Large intestine (tissue), 3 donors: Measurements from ENCODE around the gene PCNX2. TPM values are rescaled to one million over a fixed set of nuclear protein-coding genes. Genes with fewer than 3 reads are reported as not detected.

ENCODE experiments used
- DNase-seq, 2 donors: peaks; one replicate each; pipeline versions ENCODE4 v3.0.0 to v3.0.0-alpha.2; 2013
- H3K27ac ChIP-seq: one replicate; pipeline ENCODE4 v1.5.1; 2013; ENCODE audit warnings: low read length
- H3K27me3 ChIP-seq: 2 replicates; pipeline ENCODE4 v1.6.1; 2013; ENCODE audit warnings: low read length; ENCODE audit not compliant: control insufficient read depth, insufficient read depth
- H3K36me3 ChIP-seq: 2 replicates; pipeline ENCODE4 v1.6.1; 2013; ENCODE audit warnings: low read length; ENCODE audit not compliant: control insufficient read depth, insufficient read depth
- H3K4me1 ChIP-seq: one replicate; pipeline ENCODE4 v1.6.1; 2013; ENCODE audit warnings: low read length; ENCODE audit not compliant: control insufficient read depth, insufficient read depth
- H3K4me3 ChIP-seq: one replicate; pipeline ENCODE4 v1.5.1; 2013; ENCODE audit warnings: low read length
- H3K9me3 ChIP-seq: one replicate; pipeline ENCODE4 v1.6.1; 2013; ENCODE audit warnings: mild to moderate bottlenecking, low read depth, low read length, moderate library complexity; ENCODE audit not compliant: control insufficient read depth
- WGBS: methylation state at CpG from one replicate; pipeline ENCODE4 v1.1.5; 2013; ENCODE audit warnings: low lambda C conversion rate; ENCODE audit not compliant: insufficient coverage; 5-methylcytosine and 5-hydroxymethylcytosine counted together
- polyA plus RNA-seq: library from polyadenylated mRNA; unstranded; fragments of 120-200 nt; gene quantifications from one replicate; pipeline ENCODE4 v1.2.1, GENCODE V29; 2013

PCNX2 gene
- polyA plus RNA-seq, 1 donor, result 6.9 TPM

DNA sequence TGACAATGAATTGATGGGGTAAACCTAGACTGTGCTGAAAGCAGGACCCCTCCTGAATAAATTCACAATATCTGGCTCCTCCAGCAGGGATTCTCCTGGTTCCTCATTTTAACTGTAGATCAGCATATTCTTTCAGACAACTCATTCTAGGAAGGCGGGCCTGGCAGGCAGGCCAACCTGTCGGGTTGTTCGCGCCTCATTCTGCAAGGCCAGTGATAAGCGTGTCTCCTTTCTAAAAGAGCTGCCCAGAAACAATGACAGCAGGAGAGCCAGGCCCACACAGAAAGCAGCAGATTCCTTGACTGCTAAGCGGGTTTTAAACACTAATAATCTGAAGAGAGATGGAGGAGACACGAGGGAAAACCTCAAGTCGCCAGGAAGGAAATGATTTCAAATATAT, 275.1 kb downstream of the PCNX2 start:
- WGBS, result no CpG with 5 or more reads among the region's 8 CpGs
- H3K36me3 ChIP-seq, result no peaks in the 10 kb centered on the region
- H3K27ac ChIP-seq, result no peak overlapping the region
- no peaks in the 10 kb centered on the region for H3K27me3 ChIP-seq
- no peak overlapping the region for H3K4me3 ChIP-seq
- no peaks in the 10 kb centered on the region for H3K9me3 ChIP-seq
- peaks cover 5% of the 10 kb centered on the region for H3K4me1 ChIP-seq
- DNase-seq, result peak; percentile 18 to 21

DNA sequence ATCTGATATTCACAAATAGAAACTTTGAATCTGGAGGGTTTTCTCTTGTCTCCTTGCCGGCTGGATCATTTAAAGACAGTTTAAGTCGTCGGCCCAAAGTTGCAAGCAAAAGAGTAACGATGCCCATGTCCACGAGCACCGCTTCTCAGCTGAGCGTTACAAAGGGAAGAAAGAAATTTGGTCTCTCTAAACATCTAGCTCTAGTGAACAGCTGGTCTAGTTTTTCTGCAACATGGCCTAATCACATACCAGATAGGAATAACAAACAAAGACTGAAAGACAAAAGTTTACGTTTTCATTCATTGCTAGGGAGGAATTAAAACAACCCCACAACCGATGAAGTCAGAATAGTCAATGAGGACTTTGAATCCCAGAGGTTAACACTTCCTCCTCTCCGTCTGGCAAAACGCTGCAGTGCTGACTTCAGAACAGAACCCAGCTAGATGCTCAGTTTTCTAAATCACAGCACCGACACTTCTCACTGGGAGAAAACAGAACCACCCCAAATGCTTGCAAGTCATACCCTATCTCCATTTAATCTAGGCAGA, 275.7 kb downstream of the PCNX2 start:
- Histone ChIP-seq H3K36me3 (no peaks in the 10 kb centered on the region), H3K27ac (no peak overlapping the region), H3K4me3 (no peak overlapping the region), H3K9me3 (no peaks in the 10 kb centered on the region), H3K4me1 (peaks cover 5% of the 10 kb centered on the region), H3K27me3 (no peaks in the 10 kb centered on the region)
- DNase-seq, result peak in 1 of 2 donors; percentile 51
- WGBS, result 89% methylated on average over 5 of the region's 12 CpGs

DNA sequence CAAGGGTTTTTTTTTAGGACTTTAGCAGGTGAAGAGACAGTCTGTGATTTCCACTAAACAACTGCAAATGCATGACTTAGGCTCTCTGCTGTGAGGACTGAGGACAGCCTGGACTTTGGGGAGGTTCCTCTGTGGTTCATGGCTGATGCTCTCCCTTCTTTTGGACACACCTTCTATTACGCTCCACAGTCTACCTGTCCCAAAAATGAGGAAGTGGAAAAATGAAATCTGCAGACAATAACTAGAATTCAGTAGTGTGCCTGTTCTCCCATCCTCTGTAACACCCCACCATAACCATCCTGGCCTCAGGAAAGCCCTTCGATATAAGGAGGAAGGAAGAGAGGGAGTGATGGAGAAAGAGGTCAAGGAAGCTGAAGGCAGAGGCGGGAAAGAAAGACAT, 276.4 kb downstream of the PCNX2 start:
- Histone ChIP-seq H3K27me3 (no peaks in the 10 kb centered on the region), H3K27ac (no peak overlapping the region), H3K9me3 (no peaks in the 10 kb centered on the region), H3K4me3 (no peak overlapping the region), H3K36me3 (no peaks in the 10 kb centered on the region), H3K4me1 (peaks cover 5% of the 10 kb centered on the region)
- no peak for DNase-seq
- WGBS, result 100% methylated on average over 1 of the region's 3 CpGs

DNA sequence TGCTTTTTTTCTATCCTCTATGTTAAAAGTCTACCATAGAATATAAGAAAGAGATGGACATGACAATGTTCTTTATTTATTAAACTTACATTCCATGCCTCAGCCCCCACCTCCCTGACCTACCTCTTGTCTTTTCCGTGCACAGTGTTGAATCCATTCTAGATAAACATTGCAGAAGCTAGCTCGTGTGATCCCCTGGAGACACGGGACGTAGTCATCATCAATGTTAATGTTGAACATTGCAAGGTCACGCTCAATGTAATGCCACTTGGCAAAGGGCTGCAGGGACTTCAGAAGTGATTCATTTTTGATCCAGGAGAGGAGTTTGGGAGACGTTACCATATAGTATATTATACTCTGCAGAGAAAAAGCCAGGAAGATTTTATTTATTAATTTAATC, 278.7 kb downstream of the PCNX2 start:
- Histone ChIP-seq H3K36me3 (no peaks in the 10 kb centered on the region), H3K4me3 (no peak overlapping the region), H3K4me1 (peaks cover 5% of the 10 kb centered on the region), H3K9me3 (no peaks in the 10 kb centered on the region), H3K27ac (no peak overlapping the region), H3K27me3 (no peaks in the 10 kb centered on the region)
- no peak for DNase-seq
- WGBS, result no CpG with 5 or more reads among the region's 6 CpGs

DNA sequence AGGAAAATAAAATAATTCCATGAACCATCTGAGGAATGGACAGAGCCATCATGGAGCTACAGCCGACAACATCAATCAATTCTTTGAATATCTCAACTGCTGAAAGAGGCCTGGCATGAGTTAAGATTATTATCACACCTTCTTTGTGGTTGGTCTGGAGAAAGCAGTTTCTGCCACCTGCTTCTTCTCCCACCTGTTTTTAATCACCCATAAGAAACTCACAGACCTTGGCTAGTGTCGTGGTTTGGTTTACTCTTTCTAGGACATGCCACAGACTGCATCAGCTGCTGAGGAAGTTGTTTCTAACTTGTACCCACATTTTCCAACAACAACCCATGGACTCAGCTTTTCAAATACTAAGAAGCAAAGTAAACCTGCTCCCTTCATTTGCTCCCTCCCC, 279.6 kb downstream of the PCNX2 start:
- no peak for DNase-seq
- Histone ChIP-seq H3K4me3 (no peak overlapping the region), H3K9me3 (no peaks in the 10 kb centered on the region), H3K27me3 (no peaks in the 10 kb centered on the region), H3K4me1 (peaks cover 5% of the 10 kb centered on the region), H3K27ac (no peak overlapping the region), H3K36me3 (no peaks in the 10 kb centered on the region)
- 67% methylated on average over 2 of the region's 2 CpGs for WGBS

DNA sequence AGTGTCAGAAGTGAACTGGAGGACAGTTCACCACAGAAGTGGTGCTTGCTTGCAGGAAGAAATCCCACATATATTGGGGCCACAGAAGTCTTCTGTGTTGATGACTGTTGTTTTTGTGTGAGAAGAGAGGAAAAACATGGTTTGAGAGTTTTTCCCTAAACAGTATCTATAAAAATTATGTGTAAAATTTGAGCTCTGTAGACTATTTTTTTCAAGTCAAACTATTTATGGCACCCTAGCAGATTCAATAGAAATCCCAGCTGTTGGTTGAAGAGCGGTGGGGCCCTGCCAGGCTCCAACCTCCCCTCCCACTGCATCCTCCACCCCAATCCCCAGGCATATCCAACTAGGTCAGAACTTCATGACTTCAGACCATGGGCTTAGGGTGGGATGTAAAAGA, 283.5 kb downstream of the PCNX2 start:
- Histone ChIP-seq H3K4me3 (no peak overlapping the region), H3K27me3 (no peaks in the 10 kb centered on the region), H3K36me3 (no peaks in the 10 kb centered on the region), H3K4me1 (no peaks in the 10 kb centered on the region), H3K9me3 (no peaks in the 10 kb centered on the region), H3K27ac (no peak overlapping the region)
- WGBS, result no CpG with 5 or more reads among the region's 1 CpG
- DNase-seq, result no peak

DNA sequence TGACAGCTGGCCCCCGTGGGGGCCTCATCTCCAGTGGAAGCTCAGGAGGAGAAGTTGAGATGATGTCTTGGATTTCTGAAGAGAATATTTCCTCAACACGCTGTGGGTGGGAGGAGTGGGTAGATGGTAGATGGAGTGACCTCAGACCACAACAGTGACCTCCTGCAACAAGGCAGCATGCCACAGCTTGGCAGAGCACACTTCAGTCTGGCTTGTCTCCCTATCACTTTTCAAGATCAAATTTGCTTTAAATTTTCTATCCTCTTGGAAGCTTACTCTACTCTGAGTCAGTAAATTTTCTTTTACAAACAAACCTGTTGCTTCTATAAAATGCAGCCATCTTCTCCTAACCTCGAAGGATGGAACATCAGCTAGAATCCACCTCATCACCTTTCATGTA, 285.4 kb downstream of the PCNX2 start:
- Histone ChIP-seq H3K27ac (no peak overlapping the region), H3K27me3 (no peaks in the 10 kb centered on the region), H3K36me3 (no peaks in the 10 kb centered on the region), H3K4me1 (no peaks in the 10 kb centered on the region), H3K4me3 (no peak overlapping the region), H3K9me3 (no peaks in the 10 kb centered on the region)
- DNase-seq, result no peak
- no CpG with 5 or more reads among the region's 3 CpGs for WGBS

DNA sequence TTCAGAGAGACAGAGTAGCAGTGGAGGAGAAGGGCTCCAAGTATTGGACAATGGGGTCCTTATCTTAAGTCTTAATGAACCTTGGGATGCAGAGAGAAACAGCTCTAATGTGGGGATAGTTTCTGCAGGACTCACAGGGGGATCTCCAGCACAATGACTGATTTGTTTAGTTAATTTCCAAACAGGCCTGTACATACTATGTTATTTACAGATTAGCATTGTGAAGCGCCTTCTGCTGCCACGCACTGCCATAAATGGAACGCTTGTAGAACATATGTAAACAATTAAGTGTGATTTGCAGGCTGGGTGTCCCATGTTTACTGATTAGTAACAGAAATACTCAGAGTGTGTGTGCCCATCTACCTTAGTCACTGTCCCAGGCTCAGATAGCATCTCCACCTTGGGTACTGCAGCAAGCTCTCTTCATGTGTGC, 289.0 kb downstream of the PCNX2 start:
- no peaks in the 10 kb centered on the region for H3K36me3 ChIP-seq
- WGBS, result no CpG with 5 or more reads among the region's 3 CpGs
- H3K4me1 ChIP-seq, result no peaks in the 10 kb centered on the region
- no peaks in the 10 kb centered on the region for H3K9me3 ChIP-seq
- no peak overlapping the region for H3K27ac ChIP-seq
- no peak for DNase-seq
- H3K27me3 ChIP-seq, result no peaks in the 10 kb centered on the region
- H3K4me3 ChIP-seq, result no peak overlapping the region

DNA sequence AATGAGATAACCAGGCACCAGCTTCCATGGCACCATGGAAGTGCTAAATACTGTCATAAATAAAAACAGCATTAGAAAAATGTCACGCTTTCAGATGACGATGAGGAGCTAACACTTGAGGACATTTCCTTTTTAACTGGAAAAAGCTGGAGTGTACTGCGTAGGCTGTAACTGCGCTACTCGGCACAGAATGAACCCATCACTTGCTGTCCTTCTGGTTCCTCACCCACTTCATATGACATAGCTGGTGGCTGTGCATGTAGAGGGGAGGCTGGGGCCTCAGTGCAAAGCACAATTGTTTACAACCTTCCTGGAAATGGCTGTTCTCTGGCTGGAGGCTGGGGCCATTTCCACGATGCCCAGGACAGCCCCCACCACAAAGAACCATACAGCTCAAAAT, 289.4 kb downstream of the PCNX2 start:
- H3K4me1 ChIP-seq, result no peaks in the 10 kb centered on the region
- H3K4me3 ChIP-seq, result no peak overlapping the region
- DNase-seq, result no peak
- 90% methylated on average over 2 of the region's 6 CpGs for WGBS
- H3K36me3 ChIP-seq, result no peaks in the 10 kb centered on the region
- no peaks in the 10 kb centered on the region for H3K27me3 ChIP-seq
- no peaks in the 10 kb centered on the region for H3K9me3 ChIP-seq
- H3K27ac ChIP-seq, result no peak overlapping the region

DNA sequence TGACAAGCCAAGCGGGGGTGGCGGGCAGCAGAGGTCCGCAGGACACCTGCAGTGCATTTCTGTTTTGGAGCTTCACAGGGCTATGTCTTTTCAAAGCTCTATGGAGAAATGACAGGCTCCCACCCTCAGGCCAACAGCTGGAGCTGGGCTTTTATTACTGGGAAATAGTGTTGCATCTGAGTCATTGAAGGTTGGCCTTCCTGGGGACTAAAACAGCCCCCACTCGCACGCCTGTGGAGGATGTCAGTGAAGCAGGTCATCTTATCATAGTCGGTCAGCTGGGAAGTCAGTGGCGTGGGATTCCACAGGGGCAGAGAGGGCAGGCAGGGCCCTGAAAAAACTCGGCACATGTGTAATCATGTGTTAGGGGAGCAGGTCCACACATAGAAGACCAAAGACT, 289.8 kb downstream of the PCNX2 start:
- no peaks in the 10 kb centered on the region for H3K36me3 ChIP-seq
- no peak overlapping the region for H3K4me3 ChIP-seq
- H3K4me1 ChIP-seq, result no peaks in the 10 kb centered on the region
- H3K27me3 ChIP-seq, result no peaks in the 10 kb centered on the region
- DNase-seq, result no peak
- H3K27ac ChIP-seq, result no peak overlapping the region
- no peaks in the 10 kb centered on the region for H3K9me3 ChIP-seq
- WGBS, result no CpG with 5 or more reads among the region's 8 CpGs

DNA sequence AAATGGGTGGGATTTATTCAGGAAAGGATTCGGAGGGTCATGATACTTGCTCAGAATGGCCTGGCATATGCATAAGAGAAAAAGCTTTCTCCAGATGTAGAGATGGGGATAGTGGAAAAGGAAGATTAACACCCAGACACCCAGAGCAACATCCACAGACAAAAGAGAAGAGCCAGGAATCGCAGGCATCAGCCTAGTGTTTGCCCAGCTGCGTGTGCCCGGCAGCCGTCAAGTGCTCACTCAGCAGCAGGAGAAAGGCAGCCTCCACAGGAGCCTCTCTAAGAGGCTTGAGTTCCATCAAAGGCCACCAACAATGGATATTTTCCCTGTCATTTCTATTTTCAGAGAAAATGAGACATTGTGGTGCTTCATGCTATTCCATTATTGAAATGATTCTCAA, 290.4 kb downstream of the PCNX2 start:
- DNase-seq, result no peak
- Histone ChIP-seq H3K4me1 (no peaks in the 10 kb centered on the region), H3K27me3 (no peaks in the 10 kb centered on the region), H3K36me3 (no peaks in the 10 kb centered on the region), H3K27ac (no peak overlapping the region), H3K9me3 (no peaks in the 10 kb centered on the region), H3K4me3 (no peak overlapping the region)
- WGBS, result no CpG with 5 or more reads among the region's 5 CpGs
